HuH-7 (cell line): ENCODE data around the gene MRPS12.
A peak's percentile ranks its signal among the peaks of the same experiment; 100 is the strongest.

Experiments used
- DNase-seq: peaks from one replicate; pipeline ENCODE4 v3.0.0; 2011; ENCODE audit warnings: low spot score

Gene MRPS12

DNA sequence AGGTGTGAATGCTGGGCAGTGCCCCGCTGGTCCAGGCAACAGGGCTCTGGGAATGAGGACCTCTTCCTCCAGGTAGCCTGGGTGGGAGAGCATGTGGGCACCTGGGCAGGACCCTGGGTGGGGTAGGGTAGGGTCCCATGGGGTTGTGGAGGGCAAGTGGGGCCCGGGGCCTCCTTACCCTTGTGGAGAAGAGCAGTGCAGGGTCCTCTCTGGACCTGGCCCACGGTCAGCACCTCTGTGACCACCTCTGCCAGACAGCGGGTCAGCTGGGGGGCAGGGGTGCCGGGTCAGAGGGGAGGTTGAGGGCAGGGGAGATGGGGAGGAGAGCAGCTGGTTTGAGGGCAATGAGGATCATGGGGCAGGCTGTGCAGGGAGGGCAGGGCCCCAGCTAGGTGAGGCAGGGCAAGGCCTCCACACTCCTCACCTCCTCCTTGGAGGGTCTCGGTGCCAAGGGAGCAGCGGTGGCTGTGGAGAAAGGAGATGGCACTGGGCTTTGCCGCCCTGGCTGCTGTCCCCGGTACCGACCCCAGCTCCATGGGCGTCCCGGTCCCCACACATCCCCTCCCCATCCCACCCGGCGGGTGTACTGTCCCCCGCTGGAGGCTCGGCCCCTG, 19.2 kb upstream of the MRPS12 start:
- no peak for DNase-seq

DNA sequence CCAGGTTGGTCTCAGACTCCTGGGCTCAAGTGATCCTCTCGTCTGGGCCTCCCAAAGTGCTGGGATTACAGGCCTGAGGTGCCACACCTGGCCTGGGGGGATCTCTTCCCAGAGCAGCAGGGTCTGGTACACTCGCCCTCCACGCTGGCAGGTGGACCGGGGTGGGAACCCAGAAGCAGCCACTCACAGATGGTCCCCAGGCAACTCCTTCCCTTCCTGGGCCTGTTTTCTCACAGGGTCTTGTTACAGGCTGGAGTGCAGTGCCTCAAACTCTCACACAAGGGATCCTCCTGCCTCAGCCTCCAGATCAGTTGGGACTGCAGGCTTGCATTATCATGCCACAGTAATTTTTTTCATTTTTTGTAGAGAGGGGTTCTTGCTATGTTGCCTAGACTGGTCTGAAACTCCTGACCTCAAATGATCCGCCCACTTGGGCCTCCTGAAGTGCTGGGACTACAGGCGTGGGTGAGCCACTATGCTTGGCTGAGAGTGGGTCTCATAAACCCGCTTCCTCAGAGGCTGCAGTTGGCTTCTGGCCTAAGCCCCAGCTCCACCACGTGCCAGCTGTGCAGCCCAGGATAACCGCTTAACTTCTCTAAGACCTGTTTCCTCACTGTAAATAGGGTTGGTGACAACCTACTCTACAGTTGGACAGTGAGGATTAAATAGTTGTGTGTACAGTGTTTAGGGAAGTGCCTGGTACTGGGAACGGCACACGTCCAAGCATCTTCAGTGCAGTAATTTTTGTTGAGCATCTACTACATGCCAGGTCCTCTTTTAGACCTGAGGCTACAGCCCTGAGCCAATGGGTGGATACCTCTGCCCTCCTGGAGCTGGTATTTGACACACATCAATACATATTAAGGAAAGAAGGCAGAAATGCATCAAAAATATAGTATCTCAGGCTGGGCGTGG, 17.9 kb upstream of the MRPS12 start:
- no peak for DNase-seq

DNA sequence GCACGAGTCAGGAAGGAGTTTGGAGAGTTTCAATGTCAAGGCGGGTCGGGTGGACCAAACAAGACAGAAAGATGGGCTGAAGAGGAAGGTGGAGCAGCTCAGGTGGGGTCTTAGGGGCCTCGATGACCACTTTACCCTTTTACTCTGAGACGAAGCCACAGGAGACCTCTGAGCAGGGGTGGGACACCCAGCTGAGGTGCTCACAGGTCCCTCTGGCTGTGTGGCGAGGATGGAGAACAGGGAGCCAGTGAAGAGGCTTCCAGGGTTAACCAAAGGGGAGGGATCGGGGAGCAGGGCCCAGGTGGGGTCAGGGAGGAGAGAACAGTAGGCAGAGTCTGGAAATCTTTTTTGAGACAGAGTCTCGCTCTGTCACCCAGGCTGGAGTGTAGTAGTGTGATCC, 16.8 kb upstream of the MRPS12 start:
- no peak for DNase-seq

DNA sequence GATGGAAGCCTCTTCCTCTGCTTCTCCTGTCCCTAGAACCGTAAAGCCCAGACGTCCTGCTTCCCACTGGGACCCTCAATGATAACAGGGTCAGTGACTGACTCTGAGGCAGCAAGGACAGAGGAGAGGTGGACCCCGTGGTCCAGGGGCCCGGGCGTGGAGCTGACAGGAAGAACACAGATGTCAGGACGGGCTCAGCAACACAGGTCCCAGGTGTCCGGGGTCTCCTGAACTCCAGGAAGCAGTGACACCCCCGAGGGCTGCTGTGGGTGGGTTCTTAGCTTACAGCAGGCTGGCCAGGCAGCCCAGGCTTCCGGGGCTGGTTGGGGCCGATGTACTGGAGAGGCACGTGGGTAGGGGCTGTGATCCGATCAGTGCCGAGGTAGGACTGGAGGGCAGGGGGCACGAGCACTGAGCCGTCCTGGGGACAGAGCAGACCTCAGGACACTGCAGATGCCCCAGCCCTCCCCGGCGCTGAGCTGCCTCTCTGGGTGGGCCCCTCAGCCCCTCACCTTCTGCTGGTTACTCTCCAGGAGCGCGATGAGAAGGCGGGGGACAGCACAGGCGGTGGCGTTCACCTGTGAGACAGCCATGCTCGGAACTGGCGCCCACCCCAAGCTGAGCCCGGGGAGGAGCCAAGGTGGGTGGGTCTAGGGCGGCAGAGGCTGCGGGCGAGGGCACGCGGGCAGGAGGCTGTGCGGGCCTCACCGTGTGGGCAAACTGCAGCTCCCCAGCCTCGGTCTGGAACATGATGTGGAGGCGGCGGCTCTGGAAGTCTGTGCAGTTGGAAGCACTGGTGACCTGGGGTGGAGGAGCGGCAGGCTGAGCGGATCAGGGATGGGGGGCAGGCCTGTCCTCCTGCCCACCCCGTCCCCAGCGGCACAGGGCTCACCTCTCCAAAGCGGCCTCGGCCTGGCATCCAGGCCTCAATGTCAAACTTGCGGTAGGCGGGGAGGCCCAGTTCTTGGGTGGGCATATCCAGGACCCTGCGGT, 15.1 kb upstream of the MRPS12 start:
- DNase-seq: no peak

DNA sequence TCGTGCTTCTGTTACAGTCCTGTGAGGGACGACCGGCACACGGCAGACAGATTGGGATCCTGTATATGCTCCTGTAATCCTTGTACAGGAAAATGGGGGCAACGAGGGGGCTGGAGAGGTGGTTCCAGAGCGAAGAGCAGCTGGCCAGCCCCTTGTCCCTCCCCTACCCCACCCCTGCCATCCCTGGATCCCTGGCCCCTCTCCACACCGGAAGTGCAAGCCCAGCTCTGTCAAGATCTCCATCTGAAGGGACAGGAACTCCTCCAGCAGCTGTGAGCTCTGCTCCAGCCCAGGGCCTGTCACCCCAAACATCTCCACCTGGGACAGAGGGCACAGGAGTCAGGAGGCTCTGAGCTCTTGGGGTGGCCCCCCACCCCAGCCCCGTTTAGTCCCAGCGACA, 13.2 kb upstream of the MRPS12 start:
- no peak for DNase-seq

DNA sequence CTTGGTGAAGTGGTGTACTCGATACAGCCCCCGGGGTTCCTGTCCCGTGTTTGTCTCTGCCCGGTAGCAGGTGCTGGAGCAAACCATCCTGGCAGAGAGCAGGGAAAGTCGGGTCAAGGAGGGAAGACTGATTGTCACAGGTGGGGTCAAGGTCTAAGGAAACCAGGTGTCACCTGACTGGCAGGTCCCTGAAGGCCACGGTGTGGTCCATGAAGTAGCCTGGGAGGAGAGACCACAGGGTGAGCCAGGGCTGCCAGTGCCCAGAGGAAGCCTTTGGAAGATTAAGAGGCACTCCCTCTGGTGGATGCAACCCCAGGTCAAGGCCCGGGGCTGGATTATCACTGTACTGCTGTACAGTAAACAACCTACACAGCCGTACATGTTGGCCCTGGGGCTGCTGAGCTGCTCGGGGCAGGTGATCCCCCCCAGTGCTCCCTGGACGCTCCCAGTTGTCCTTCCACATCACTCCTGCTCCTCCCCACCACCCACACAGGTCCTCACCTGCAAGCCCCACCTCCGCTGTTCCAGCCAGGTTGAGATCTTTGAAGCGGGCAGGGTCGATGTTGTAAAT, 12.7 kb upstream of the MRPS12 start:
- DNase-seq: peak; percentile 93

DNA sequence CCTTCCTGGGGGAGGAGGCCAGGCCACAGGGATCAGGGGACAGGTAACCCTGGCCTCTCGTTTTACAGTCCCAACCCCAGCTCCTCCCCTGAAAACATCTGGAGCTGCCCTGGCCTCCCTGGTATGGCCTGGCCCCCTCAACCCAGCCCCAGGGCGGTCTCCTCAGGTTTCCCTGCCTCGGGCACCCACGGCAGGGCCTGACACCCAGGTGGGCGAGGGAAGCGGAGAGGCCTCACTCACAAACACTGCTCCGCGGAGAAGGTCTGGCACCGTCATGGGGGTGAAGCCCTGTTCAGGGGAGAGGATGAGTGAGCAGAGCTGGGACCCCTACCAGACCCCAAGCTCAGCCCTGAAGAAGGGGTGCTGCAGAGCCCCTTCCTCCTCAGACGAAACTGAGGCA, 12.2 kb upstream of the MRPS12 start:
- no peak for DNase-seq

DNA sequence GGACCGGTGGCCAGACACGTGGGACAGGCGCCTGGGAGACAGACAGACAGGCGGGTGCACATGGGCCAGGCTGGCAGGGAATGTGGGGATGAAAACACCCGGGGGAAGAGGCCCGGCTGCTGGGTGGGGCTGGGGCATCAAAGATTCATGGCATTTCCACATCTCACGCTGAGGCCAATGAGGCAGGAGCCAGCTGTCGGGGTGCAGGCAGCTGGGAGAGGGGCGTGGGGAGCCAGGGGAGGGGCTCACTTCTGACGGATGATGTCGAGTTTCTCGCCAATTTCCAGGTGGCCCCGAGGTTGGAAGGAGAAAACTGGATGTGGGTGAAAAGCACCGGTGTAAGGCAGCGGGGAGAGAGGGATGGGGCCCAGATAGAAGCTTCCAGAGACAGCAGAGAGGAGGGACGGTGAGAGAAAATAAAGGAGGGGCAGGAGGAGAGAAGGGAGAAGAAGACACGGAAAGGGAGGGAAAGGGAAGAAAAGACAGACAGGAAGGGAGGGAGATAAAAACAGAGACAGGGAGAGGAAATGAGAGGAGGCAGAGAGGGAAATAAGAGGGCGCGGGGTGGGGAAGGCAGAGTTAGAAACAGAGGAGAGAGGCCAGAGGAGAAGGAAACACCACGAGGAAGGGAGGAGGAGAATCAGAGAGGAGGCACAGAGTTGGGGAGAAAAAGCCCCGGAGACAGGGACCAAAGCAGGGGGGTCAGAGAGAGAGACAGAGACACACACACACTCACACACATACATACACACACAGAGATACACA, 10.7 kb upstream of the MRPS12 start:
- DNase-seq: peak; percentile 1

DNA sequence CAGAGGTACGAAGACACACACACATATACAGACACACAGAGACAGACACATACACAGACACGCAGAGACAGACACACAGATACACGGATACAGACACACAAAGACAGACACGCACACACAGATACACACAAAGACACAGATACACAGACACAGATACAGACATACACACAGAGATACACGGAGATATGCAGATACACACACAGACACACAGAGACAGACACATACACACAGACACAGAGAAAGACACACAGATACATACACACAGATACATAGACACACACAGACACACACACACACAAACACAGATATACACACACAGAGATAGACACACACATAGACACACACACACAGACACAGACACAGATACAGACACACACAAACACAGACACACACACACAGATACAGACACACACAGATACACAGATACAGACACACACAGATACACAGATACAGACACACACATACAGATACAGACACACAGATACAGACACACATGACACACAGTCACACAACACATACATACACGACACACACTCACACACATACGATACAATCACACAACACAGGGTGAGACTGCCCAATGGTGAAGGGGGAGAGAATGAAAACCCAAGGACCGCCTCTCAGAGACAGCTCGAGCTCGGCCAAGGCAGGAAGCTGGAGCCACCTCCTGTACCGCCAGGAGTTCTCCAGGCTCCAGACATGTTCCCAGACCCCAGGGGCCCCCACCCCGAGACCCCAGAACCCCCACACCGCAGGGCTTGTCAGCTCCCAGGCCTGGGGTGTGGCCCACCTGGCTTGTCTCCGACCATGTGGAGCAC, 9.9 kb upstream of the MRPS12 start:
- DNase-seq: peak; percentile 3

DNA sequence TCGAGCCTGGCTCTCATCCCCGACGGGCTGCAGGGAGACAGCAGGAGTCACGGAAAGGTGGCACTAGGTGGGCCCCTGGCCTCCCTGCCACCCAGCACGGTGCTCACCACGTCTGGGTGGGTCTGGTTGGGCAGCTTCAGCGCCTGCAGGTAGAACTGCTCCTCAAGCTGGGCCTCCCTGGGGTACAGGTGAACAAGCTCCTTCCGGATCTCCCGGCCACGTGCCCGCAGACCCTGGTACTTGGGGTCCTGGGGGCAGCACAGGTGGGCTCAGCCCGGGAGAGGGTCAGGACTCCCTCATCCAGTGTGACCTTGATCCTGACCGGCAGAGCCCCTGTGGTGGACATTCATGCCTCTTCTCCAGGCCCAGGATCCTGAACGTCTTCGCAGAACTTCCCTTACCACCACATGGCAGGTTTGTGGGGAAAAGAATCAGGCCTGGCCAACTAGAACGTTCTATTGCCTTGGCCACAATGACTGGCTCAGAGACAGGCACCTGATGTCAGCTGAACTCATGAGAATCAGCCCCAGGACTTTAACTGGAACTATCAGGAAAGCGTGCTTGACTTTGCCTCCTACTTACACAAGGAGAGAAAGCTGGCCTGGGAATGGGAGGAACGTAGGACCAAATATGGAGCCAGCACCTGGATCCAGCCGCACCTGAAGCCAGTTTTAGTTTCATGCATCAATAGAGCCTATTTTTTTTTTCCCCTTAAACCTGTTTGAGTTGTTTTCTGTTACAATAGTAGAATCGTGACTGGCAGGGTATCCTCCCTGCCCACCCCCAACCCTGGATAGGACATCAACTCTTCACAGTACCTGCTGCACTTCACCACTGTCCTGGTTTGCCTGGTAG, 9.1 kb upstream of the MRPS12 start:
- DNase-seq: no peak

DNA sequence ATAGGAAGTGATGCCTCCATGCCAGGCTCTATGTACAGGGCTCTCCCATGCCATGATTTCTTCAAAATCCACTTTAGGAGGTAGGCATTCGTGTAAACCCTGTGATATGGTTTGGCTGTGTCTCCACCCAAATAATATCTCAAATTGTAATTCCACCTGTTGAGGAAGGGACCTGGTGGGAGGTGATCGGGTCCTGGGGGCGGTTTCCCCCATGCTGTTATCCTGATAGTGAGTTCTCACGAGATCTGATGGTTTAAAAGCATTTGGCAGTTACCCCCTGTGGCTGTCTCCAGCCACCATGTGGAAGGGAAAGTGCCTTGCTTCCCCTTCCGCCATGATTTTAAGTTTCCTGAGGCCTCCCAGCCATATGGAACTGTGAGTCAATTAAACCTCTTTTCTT, 8.3 kb upstream of the MRPS12 start:
- no peak for DNase-seq

DNA sequence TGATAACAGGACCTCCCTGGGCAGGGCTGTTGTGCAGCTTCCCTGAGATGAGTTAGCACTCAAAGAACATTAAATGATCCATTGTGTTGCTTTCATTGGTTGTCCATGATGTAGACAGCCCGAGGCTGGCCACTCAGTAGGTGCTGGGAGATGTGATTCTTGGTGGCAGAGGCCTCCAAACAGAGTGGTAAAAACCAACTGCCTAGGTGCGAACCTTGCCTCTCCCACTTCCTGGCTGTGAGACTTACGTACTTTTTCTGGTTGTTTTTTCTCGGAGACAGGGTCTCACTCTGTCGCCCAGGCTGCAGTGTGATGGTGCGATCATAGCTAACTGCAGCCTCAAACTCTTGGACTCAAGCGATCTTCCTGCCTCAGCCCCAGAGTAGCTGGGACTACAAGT, 6.4 kb upstream of the MRPS12 start:
- no peak for DNase-seq

DNA sequence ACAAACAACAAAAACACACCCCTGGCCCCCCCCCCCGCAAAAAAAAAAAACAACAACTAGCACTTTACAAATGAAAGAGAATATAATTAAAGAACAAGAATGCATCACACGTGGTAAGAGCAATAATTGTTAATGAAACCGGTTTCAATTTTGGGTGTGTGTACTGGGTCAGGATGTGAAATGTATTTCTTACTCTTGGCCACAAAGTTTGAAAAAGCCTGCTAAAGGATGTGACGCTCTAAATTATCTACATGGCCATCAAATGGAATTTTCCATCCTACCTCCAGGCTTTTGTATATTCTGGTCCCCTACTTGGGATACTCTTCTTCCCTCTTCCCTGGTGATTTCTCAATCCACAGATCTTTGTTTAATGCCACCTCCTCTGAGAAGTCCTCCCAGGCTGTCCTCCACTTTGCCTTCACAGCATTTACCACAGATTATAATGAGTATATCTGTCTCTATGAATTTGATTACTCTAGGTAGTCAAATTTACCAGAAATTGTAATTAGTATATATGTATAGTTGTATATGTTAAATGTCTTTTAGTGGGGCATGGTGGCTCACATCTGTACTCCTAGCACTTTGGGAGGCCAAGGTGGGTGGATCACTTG, 2.2 kb upstream of the MRPS12 start:
- DNase-seq: no peak

DNA sequence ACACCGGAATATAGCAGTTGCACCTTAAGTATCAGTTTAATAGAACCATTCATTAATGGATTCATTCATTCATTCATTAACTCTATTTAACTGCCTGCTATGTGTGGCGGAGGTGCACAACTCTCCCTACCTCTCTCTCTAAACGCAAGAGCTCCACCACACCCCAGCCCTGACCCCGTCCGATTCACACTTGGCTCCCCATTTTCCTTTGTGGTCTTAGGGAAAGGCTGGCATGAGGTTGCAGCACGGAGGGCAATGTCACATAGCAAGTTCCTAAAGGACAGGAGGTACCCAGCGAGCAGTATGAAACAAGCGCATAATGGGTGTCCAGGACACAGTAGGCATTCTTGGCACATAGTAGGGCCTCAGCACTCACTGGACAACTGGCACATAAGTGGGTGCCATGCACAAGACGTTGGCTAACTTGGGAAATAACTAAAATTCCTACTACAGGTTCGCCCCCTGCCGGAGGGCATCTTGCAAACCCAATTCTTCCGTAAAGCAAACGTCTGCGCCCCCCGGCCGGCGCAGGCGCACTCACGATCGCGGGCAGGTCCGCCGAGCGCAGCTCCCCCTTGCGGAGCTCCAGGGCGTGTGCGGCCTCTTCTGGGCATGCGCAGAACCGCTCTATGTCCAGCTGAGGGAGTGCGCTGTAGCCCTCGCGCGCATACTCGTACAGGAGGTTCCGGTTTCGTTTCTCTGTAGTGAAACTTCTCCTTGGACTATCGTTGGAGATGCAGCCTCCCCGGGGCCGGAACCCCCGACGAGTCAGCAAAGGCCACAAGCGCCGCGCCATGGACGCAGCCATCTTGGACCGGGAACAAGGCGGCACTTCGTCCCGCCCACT, 592 bp upstream of the MRPS12 start, which contains the start of gene SARS2:
Gene SARS2, minus strand, starts transcription at position 835 of the 847 bp plus-strand sequence. Its CDS starts 27 bp downstream, at position 808.
- DNase-seq: peak; percentile 97

DNA sequence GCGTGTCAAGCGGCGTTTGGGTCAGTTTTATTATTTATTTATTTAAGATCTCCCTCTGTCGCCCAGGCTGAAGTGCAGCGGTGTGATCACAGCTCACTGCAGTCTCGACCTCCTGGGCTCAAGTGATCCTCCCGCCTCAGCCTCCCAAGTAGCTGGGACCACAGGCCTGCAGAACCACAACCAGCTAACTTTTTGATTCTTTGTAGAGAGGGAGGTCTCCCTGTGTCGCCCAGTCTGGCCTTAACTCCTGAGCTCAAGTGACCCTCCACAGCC, 713 bp downstream of the MRPS12 start:
- DNase-seq: no peak

DNA sequence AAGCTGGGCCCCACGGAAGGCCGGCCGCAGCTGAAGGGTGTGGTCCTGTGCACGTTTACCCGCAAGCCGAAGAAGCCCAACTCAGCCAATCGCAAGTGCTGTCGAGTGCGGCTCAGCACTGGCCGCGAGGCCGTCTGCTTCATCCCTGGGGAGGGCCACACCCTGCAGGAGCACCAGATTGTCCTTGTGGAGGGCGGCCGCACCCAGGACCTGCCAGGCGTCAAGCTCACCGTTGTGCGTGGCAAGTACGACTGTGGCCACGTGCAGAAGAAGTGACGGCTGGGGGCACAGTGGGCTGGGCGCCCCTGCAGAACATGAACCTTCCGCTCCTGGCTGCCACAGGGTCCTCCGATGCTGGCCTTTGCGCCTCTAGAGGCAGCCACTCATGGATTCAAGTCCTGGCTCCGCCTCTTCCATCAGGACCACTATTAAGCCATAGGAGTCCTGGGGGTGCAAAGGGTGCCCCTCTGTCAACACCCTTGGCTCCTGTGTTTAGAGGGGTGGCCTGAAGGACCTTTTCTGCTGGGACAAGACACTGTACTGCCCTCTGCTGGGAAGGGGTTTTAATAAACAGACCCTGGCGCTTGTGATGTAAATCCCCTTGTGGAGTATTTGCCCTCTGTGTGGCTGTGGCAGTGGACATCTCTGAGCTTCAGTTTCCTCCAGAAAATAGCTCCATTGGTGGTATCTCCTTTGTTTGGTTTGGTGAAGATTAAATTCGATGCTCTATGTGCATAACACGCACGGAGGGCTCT, 1.9 kb downstream of the MRPS12 start:
- peak; percentile 56 for DNase-seq

DNA sequence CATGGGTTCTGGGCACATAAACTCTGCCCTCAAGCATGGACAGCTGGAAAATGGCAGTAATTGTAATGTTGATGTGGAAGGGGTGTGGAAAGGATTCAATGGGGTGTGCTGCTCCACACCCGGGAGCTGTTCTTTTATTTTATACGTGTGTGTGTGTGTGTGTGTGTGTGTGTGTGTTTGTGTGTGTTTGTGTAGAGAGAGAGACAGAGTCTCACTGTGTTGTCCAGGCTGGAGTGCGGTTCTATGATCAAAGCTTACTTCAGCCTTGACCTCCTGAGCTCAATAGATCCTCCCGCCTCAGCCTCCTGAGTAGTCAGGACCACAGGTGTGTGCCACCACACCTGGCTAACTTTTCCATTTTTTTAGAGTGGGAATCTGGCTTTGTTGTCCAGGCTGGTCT, 2.8 kb downstream of the MRPS12 start:
- DNase-seq: peak; percentile 3
